GM23248 (cell line): Measurements from ENCODE around the gene ATE1. TPM values are rescaled to one million over a fixed set of nuclear protein-coding genes. Genes with fewer than 3 reads are reported as not detected.

Experiments
- DNase-seq: peaks from one replicate; pipeline ENCODE4 v3.0.0-alpha.2; 2015
- H2AFZ ChIP-seq: fragments of 200-600 bp; sonication (generic); 2 replicates; pipeline ENCODE4 v1.6.1; 2016; ENCODE audit warnings: antibody characterized with exemption
- H3F3A ChIP-seq: fragments of 200-600 bp; sonication (generic); 2 replicates; pipeline ENCODE4 v1.6.1; 2016; ENCODE audit warnings: mild to moderate bottlenecking, antibody characterized with exemption, mixed run types; ENCODE audit not compliant: insufficient read depth
- H3K27ac ChIP-seq: fragments of 200-600 bp; sonication (generic); 2 replicates; pipeline ENCODE4 v1.5.1; 2016; ENCODE audit warnings: mild to moderate bottlenecking
- H3K27me3 ChIP-seq: fragments of 200-600 bp; sonication (generic); replicated peaks from 2 replicates; pipeline ENCODE4 v1.6.1; 2016; ENCODE audit warnings: mild to moderate bottlenecking; ENCODE audit not compliant: insufficient read depth
- H3K36me3 ChIP-seq: fragments of 200-600 bp; sonication (generic); 2 replicates; pipeline ENCODE4 v1.6.1; 2016; ENCODE audit warnings: low read depth, mild to moderate bottlenecking
- H3K4me1 ChIP-seq: fragments of 200-600 bp; sonication (generic); 2 replicates; pipeline ENCODE4 v1.6.1; 2016; ENCODE audit warnings: mild to moderate bottlenecking; ENCODE audit not compliant: insufficient read depth
- H3K4me2 ChIP-seq: fragments of 200-600 bp; sonication (generic); one replicate; pipeline ENCODE4 v1.6.1; 2016; ENCODE audit warnings: mild to moderate bottlenecking; ENCODE audit not compliant: unreplicated experiment
- H3K4me3 ChIP-seq: fragments of 200-600 bp; sonication (generic); 2 replicates; pipeline ENCODE4 v1.5.1; 2016; ENCODE audit warnings: mild to moderate bottlenecking
- H3K79me2 ChIP-seq: fragments of 200-600 bp; sonication (generic); 2 replicates; pipeline ENCODE4 v1.6.1; 2016; ENCODE audit warnings: mild to moderate bottlenecking; ENCODE audit not compliant: insufficient read depth
- H3K9ac ChIP-seq: fragments of 200-600 bp; sonication (generic); 2 replicates; pipeline ENCODE4 v1.6.1; 2016; ENCODE audit warnings: mild to moderate bottlenecking
- H3K9me2 ChIP-seq: fragments of 200-600 bp; sonication (generic); 2 replicates; pipeline ENCODE4 v1.6.1; 2016; ENCODE audit warnings: mixed run types, mild to moderate bottlenecking, moderate library complexity; ENCODE audit not compliant: insufficient read depth
- H3K9me3 ChIP-seq: fragments of 200-600 bp; sonication (generic); one replicate; pipeline ENCODE4 v1.6.1; 2017; ENCODE audit warnings: low read depth
- H4K20me1 ChIP-seq: fragments of 200-600 bp; sonication (generic); 2 replicates; pipeline ENCODE4 v1.6.0; 2016; ENCODE audit not compliant: insufficient read depth
- EZH2 ChIP-seq: fragments of 200-600 bp; sonication (generic); IDR thresholded peaks from 2 replicates; pipeline ENCODE4 v1.6.1; 2018; ENCODE audit warnings: antibody characterized with exemption, mild to moderate bottlenecking; ENCODE audit not compliant: insufficient read depth, poor library complexity, severe bottlenecking
- EZH2phosphoT487 ChIP-seq: fragments of 200-600 bp; sonication (generic); IDR thresholded peaks from 2 replicates; pipeline ENCODE4 v1.6.1; 2018; ENCODE audit warnings: antibody characterized with exemption, moderate library complexity, mild to moderate bottlenecking, low read depth; ENCODE audit not compliant: insufficient read depth
- WGBS, 2 experiments: methylation state at CpG; one replicate each; pipeline ENCODE4 v1.1.6; 2015 to 2017; ENCODE audit warnings: low lambda C conversion rate in 2 of 2, low coverage in 1 of 2; ENCODE audit errors: missing lambda C conversion rate in 2 of 2; 5-methylcytosine and 5-hydroxymethylcytosine counted together
- in situ Hi-C: fragments of 300-500 bp; cut with MboI; formaldehyde crosslinking; loops from 2 replicates; pipeline ENCODE4 v1.15.0; 2020
- polyA plus RNA-seq: library from polyadenylated mRNA; unstranded; fragments of >200 nt; fragmentation: Nextera tagmentation; extraction: Ambion mirVana; gene quantifications from 2 replicates; pipeline ENCODE4 v1.2.1, GENCODE V29; 2016
- total RNA-seq: library from RNA; depleted of rRNA; stranded (reverse); fragments of >200 nt; shearing (Covaris generic); gene quantifications from 2 replicates; pipeline ENCODE4 v1.2.3, GENCODE V29; 2014

The ATE1 gene
- total and polyA plus RNA-seq, 2 experiments from 2014 or later: 14.8 to 19.1 TPM

- no peak overlapping the region for H3K9ac ChIP-seq
- no peak overlapping the region for H3K4me3 ChIP-seq
- no peaks in the 10 kb centered on the region for H3F3A ChIP-seq
- H3K4me1 ChIP-seq: no peaks in the 10 kb centered on the region
- no peaks in the 10 kb centered on the region for H3K9me3 ChIP-seq
- H3K27me3 ChIP-seq: no peaks in the 10 kb centered on the region
- peak; percentile 23 for DNase-seq
- H4K20me1 ChIP-seq: no peaks in the 10 kb centered on the region
- H2AFZ ChIP-seq: no peak overlapping the region
- no peaks in the 10 kb centered on the region for H3K79me2 ChIP-seq
- H3K36me3 ChIP-seq: no peaks in the 10 kb centered on the region
- TF ChIP-seq EZH2phosphoT487 (no peak), EZH2 (no peak)
- no peaks in the 10 kb centered on the region for H3K9me2 ChIP-seq
- in situ Hi-C loops: no loop called here
- H3K4me2 ChIP-seq: no peak overlapping the region
- H3K27ac ChIP-seq: no peak overlapping the region
- 78 to 82% methylated on average over 3 of the region's 3 CpGs for WGBS, 2 experiments
Measured at GRCh38 chr10:121792198-121792597, 135.6 kb downstream of the ATE1 start.

DNA sequence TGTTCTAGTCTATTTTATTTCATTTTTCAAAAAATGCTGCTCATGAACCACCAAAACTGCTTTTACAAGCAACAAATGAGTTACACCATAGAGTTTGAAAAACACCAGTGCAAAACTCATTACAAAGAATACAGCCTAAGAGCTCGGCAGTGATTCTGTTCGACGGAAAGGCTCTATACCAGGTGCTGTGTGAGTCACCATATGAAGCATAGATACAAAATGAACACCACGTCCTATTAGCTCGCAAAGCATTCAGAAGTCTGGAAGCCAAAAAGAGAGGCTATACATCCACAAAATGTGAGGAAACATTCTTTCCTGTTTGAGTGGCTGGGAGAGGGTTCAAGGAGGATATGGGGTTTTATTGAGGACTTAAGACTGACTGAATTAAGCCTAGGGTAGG lies 136.1 kb downstream of the ATE1 start:
- Histone ChIP-seq H3K9ac (no peak overlapping the region), H3K4me2 (no peak overlapping the region), H3K27ac (no peak overlapping the region), H3F3A (no peaks in the 10 kb centered on the region), H3K27me3 (no peaks in the 10 kb centered on the region), H2AFZ (no peak overlapping the region), H3K9me3 (no peaks in the 10 kb centered on the region), H3K36me3 (no peaks in the 10 kb centered on the region), H3K9me2 (no peaks in the 10 kb centered on the region), H4K20me1 (no peaks in the 10 kb centered on the region), H3K4me3 (no peak overlapping the region), H3K79me2 (no peaks in the 10 kb centered on the region), H3K4me1 (no peaks in the 10 kb centered on the region)
- in situ Hi-C loops: no loop called here
- DNase-seq: no peak
- WGBS, 2 experiments: 97 to 99% methylated on average over 5 of the region's 5 CpGs
- TF ChIP-seq EZH2phosphoT487 (no peak), EZH2 (no peak)

DNA sequence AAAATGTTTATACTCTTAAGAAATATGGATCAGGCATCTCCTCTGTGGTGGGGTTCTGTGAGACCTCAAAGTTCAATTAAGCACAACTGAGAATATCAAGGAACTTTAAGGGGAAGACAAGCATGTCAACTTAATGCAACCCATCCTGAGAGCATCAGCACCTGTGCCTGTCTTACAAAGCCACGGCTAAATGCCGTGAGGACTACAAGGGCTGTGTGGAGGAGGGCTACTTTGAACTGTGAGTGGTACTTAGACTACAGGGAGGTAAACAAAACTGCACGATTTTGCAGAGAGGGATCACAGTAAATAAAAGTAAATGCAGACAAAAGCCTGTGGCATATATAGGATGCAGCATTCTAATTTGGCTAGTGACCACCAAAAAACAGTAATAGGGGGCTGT lies 139.1 kb downstream of the ATE1 start:
- Histone ChIP-seq H3K9me2 (no peaks in the 10 kb centered on the region), H2AFZ (no peak overlapping the region), H3K79me2 (no peaks in the 10 kb centered on the region), H3K4me1 (no peaks in the 10 kb centered on the region), H3K9ac (no peak overlapping the region), H3K4me3 (no peak overlapping the region), H3K27ac (no peak overlapping the region), H3K27me3 (no peaks in the 10 kb centered on the region), H3K9me3 (no peaks in the 10 kb centered on the region), H3F3A (no peaks in the 10 kb centered on the region), H4K20me1 (no peaks in the 10 kb centered on the region), H3K4me2 (no peak overlapping the region), H3K36me3 (no peaks in the 10 kb centered on the region)
- TF ChIP-seq EZH2 (no peak), EZH2phosphoT487 (no peak)
- DNase-seq: no peak
- in situ Hi-C loops: no loop called here
- WGBS, 2 experiments: 96 to 97% methylated on average over 3 of the region's 3 CpGs

GRCh38 chr10:121788115-121788514 lies 139.7 kb downstream of the ATE1 start:
- Histone ChIP-seq H3K36me3 (no peaks in the 10 kb centered on the region), H3K79me2 (no peaks in the 10 kb centered on the region), H3K4me1 (no peaks in the 10 kb centered on the region), H4K20me1 (no peaks in the 10 kb centered on the region), H3K4me3 (no peak overlapping the region), H3K27ac (no peak overlapping the region), H2AFZ (no peak overlapping the region), H3K27me3 (no peaks in the 10 kb centered on the region), H3F3A (no peaks in the 10 kb centered on the region), H3K4me2 (no peak overlapping the region), H3K9me2 (no peaks in the 10 kb centered on the region), H3K9me3 (no peaks in the 10 kb centered on the region), H3K9ac (no peak overlapping the region)
- no peak for TF ChIP-seq EZH2phosphoT487
- no peak for TF ChIP-seq EZH2
- no peak for DNase-seq
- WGBS, 2 experiments: 95 to 98% methylated on average over 3 of the region's 3 CpGs
- in situ Hi-C loops: no loop called here

DNA sequence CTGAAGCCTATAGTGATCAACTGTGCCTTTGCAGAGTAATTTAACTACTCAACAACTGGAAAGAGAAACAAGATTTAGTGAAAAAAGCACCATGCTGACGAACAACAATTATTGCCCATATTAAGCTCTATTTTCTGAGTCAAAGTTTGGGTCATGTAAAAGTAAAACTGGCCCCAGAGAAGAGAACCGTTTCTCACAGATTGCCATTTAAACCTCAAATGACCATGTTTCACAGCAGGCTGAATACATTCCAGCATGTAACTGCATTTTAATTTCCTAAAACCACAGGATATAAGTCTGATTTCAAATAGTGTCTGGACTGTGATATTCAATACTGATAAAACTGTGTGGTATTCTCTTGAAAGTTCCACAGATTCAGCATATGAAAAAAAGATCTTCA lies 140.7 kb downstream of the ATE1 start:
- Histone ChIP-seq H3F3A (no peaks in the 10 kb centered on the region), H3K79me2 (no peaks in the 10 kb centered on the region), H3K4me3 (no peak overlapping the region), H4K20me1 (no peaks in the 10 kb centered on the region), H3K27ac (no peak overlapping the region), H3K9me2 (no peaks in the 10 kb centered on the region), H2AFZ (no peak overlapping the region), H3K9ac (no peak overlapping the region), H3K27me3 (no peaks in the 10 kb centered on the region), H3K4me2 (no peak overlapping the region), H3K36me3 (no peaks in the 10 kb centered on the region), H3K4me1 (no peaks in the 10 kb centered on the region), H3K9me3 (no peaks in the 10 kb centered on the region)
- DNase-seq: no peak
- WGBS, 2 experiments: 60 to 62% methylated on average over 2 of the region's 2 CpGs
- in situ Hi-C loops: no loop called here
- no peak for TF ChIP-seq EZH2phosphoT487
- no peak for TF ChIP-seq EZH2
